Mononuclear cell (primary cell): ENCODE results near the gene HAGHL. TPM values are rescaled to one million over a fixed set of nuclear protein-coding genes. Genes with fewer than 3 reads are reported as not detected.

ENCODE experiments used
- H3K27me3 ChIP-seq: 2 replicates; pipeline ENCODE4 v1.6.0; 2011; ENCODE audit warnings: low read length, control low read depth; ENCODE audit not compliant: insufficient read depth
- H3K4me1 ChIP-seq: 2 replicates; pipeline ENCODE4 v1.5.1; 2011; ENCODE audit warnings: mild to moderate bottlenecking, low read length, control low read depth; ENCODE audit not compliant: insufficient read depth
- H3K4me3 ChIP-seq: 2 replicates; pipeline ENCODE4 v1.5.1; 2011; ENCODE audit warnings: mild to moderate bottlenecking, low read length, moderate library complexity
- H3K9me3 ChIP-seq: 2 replicates; pipeline ENCODE4 v1.5.1; 2011; ENCODE audit warnings: low read depth, mild to moderate bottlenecking, control low read depth, low read length
- total RNA-seq: library from RNA; depleted of rRNA; stranded (reverse); fragments of >200 nt; gene quantifications from one replicate; pipeline ENCODE4 v1.2.3, GENCODE V29; 2012

The HAGHL gene
- total RNA-seq, 1 donor: 4.6 TPM

DNA sequence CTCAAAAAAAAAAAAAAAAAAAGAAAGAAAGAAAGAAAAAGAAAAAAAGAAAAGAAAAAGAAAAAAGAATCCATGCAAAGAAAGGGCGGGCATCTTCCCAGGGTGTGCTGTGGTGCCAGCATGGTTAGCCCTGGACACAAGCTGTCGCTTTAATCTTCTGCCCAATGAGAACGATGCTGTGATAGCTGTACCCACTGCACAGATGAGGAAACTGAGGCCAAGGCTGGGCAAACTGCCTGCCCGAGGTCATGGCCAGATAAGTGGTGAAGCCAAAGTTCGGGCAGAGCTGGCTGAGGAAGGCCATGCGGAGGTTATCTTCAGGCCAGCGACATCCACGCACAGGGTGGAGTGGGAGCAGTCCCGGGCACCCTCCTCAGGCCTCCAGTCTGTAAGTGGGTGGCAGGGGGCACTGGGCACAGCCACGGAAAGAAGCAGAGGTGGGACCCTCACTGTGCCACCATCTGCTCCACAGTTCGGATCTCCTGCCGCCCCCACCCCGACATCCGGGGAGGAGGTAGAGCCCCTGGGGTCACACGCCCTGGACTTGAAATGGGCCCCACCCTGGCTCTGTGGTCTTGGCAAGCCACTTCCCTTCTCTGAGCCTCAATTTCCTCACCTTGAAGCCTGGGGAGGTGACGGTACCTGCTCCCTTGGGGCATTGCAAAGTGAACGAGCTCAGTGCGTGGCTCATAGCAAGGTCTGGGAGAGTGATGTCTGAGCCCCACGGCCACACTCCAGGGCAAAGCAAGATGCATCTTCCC is 27.8 kb upstream of the HAGHL start:
- Histone ChIP-seq H3K9me3 (no peaks in the 10 kb centered on the region), H3K4me1 (peaks cover 26% of the 10 kb centered on the region), H3K4me3 (no peak overlapping the region), H3K27me3 (peaks cover 33% of the 10 kb centered on the region)

GRCh38 chr16:700684-701584 is 26.0 kb upstream of the HAGHL start:
- peaks cover 12% of the 10 kb centered on the region for H3K4me1 ChIP-seq
- H3K9me3 ChIP-seq: no peaks in the 10 kb centered on the region
- H3K27me3 ChIP-seq: peaks cover 32% of the 10 kb centered on the region
- H3K4me3 ChIP-seq: no peak overlapping the region

DNA sequence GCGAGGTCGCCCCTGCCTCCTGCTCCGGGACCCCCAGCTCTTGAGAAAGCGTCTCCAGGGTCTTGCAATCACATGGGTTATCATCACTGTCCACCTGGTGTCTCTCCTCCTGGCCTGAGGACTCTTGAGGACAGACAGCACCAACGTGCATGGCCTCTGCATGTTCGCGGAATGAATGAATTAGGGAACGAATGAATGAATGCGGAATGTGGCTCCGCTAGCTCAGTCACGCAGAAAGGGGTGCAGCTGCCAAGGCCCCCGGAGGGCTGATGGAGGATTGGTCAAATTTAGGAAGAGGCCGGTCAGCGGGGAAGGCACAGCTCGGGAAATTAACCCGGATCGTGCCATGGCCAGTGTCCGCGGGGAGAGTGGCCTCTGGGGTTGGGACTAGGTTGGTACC is 24.6 kb upstream of the HAGHL start:
- H3K4me3 ChIP-seq: no peak overlapping the region
- H3K9me3 ChIP-seq: no peaks in the 10 kb centered on the region
- H3K4me1 ChIP-seq: peaks cover 8% of the 10 kb centered on the region
- H3K27me3 ChIP-seq: peaks cover 35% of the 10 kb centered on the region

GRCh38 chr16:703406-703805 is 23.5 kb upstream of the HAGHL start:
- Histone ChIP-seq H3K9me3 (no peaks in the 10 kb centered on the region), H3K27me3 (peaks cover 40% of the 10 kb centered on the region)

GRCh38 chr16:704047-704446 is 22.9 kb upstream of the HAGHL start:
- peaks cover 40% of the 10 kb centered on the region for H3K27me3 ChIP-seq

More at GRCh38 chr16:703406-703805, 23.5 kb upstream of the HAGHL start:
- Histone ChIP-seq H3K4me3 (no peak overlapping the region), H3K4me1 (peaks cover 8% of the 10 kb centered on the region)

DNA sequence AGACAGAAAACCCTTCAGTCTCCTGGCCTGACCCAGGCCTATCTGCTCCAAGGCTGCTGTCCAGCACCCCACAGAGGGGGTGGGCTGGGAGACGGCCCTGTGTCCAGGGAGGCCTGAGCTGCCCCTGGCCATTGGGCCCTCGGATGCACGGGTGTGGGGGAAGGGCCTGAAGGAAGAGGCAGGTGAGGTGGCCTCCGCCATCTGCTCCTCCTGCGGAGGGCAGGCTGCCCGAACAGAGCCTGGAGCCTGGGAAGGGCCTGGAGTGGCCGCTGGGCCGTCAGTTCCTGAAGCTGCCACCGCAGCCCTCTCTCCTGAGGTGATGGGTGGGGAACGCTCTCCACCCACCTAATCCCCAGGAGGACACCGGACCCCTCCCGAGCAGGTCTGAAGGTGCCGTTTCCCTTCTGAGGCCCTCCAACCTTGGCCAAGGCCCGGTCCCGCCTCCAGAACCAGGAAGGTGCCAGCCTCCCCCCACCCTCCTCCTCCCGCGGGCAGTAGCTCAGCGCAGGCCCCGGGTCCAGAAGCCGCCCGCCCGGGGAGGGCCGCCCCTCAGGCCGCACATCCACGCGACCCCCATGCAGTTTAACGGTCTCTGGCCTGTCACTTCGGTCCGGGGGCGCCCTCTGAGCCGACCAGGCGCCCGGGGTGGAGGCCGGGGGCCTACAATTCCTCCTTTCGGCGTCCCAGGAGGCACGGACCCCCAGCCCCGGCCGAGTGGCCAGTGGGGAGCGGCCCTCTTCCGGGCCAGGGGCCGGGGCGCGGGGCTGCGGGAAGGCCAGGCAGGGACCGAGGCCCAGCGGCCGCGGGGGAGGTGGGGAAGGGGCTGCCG is 22.1 kb upstream of the HAGHL start:
- H3K27me3 ChIP-seq: peaks cover 43% of the 10 kb centered on the region
- H3K4me3 ChIP-seq: no peak overlapping the region
- H3K9me3 ChIP-seq: no peaks in the 10 kb centered on the region
- peaks cover 8% of the 10 kb centered on the region for H3K4me1 ChIP-seq

More at GRCh38 chr16:704047-704446, 22.9 kb upstream of the HAGHL start:
- no peaks in the 10 kb centered on the region for H3K9me3 ChIP-seq
- no peak overlapping the region for H3K4me3 ChIP-seq
- peaks cover 8% of the 10 kb centered on the region for H3K4me1 ChIP-seq

GRCh38 chr16:705431-706188 is 21.3 kb upstream of the HAGHL start, which contains the start of gene FBXL16:
TSS of gene FBXL16 (minus strand) at chr16:705801. CDS start at chr16:697405, 8,396 bp downstream.
- Histone ChIP-seq H3K27me3 (peaks cover 40% of the 10 kb centered on the region), H3K4me3 (no peak within 1 kb of the TSS), H3K9me3 (no peaks in the 10 kb centered on the region), H3K4me1 (no peaks in the 10 kb centered on the region)

- H3K4me3 ChIP-seq: no peak overlapping the region
- H3K4me1 ChIP-seq: no peaks in the 10 kb centered on the region
- no peaks in the 10 kb centered on the region for H3K9me3 ChIP-seq
- H3K27me3 ChIP-seq: peaks cover 35% of the 10 kb centered on the region
These were observed 20.5 kb upstream of the HAGHL start for GRCh38 chr16:706189-707061.

GRCh38 chr16:707062-707538 is 19.8 kb upstream of the HAGHL start:
- peaks cover 6% of the 10 kb centered on the region for H3K4me1 ChIP-seq
- H3K9me3 ChIP-seq: no peaks in the 10 kb centered on the region
- H3K4me3 ChIP-seq: no peak overlapping the region
- peaks cover 34% of the 10 kb centered on the region for H3K27me3 ChIP-seq

GRCh38 chr16:708019-708418 is 18.9 kb upstream of the HAGHL start:
- Histone ChIP-seq H3K4me1 (peaks cover 6% of the 10 kb centered on the region), H3K9me3 (no peaks in the 10 kb centered on the region), H3K4me3 (no peak overlapping the region), H3K27me3 (peaks cover 28% of the 10 kb centered on the region)

GRCh38 chr16:708959-709358 is 17.9 kb upstream of the HAGHL start:
- Histone ChIP-seq H3K9me3 (no peaks in the 10 kb centered on the region), H3K4me1 (peaks cover 6% of the 10 kb centered on the region), H3K27me3 (peaks cover 24% of the 10 kb centered on the region), H3K4me3 (no peak overlapping the region)

DNA sequence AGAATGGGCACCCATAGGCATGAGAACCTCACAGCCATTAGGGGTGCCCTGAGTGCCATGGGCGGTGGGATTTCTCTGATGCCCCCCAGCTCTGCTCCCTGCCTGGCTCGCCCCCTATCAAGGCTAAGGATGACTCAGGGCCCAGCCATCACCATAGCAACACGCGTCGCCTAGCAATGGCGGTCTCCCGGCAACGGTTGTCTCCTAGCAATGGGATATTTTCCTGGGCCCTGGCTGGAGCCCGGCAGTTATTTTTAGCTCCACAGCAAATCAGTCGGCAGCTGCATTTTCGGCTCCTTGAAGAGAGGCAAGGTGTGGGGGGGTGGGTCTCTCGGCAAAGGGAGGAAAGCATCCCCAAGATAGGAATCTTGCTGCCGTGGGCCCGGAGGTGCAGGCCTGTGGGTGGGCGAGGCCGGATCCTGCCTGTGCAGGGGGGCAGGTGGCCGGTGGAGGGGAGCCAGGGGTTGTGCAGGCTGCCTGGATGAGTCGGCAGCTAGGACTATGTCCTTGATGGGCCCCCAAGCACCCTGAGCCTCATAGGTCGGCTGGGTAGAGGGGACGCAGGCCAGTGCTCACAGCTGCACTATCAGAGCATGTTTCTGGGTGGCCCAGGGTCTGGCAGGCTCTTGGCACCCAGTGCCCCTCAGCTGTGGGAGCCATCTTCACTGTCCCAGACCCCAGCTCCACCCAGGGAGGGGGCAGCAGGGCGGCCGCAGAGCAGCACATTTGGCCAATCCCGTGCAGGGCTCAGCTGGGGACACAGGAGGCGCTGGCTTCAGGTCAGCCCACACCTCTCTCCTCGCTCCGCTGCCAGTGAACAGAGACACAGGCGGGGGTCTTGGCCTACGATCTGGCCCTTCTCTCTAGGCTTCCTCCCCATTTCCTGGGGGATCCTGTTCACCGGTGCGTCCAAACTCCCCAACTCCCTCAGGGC is 17.1 kb upstream of the HAGHL start:
- Histone ChIP-seq H3K4me3 (no peak overlapping the region), H3K4me1 (peaks cover 11% of the 10 kb centered on the region), H3K27me3 (peaks cover 19% of the 10 kb centered on the region)

More for the DNA sequence above, 17.1 kb upstream of the HAGHL start:
- no peaks in the 10 kb centered on the region for H3K9me3 ChIP-seq
